ENCODE data around the gene MROH8. TPM values are rescaled to one million over a fixed set of nuclear protein-coding genes. Genes with fewer than 3 reads are reported as not detected.
"Not testable (repeated sequence)": the region's sequence is repeated elsewhere in the genome, so short reads cannot be mapped to it uniquely, and the experiment has no call there.

MROH8 gene
- polyA plus RNA-seq, 2 of the 4 experiments (the other 2 are of a cell fraction), result 1.3 to 3.3 TPM

DNA sequence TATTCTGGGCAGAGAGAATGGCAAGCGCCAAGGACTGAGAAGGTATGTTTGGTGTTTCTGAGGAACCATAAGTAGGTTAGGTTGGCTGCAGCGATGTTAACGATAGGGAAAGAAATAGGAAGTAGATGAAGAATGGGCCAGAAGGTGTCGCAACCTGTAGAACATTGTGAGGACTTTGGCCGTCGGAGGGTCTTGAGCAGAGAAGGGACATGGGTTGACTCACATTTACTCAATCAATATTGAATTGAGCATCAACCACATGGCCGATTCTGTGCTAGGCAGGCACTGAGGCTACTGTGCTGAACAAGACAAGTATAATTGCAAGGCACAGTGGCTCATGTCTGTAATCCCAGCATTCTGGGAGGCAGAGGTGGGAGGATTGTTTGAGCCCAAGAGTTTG is 27.1 kb downstream of the MROH8 start:
- DNase-seq (ENCODE audit: low read depth in 1 of 2, low spot score in 1 of 2), result no peak
- POLR2A ChIA-PET, result no interaction called here
- Histone ChIP-seq H3K4me2 (no peak overlapping the region), H3K9me3 (no peaks in the 10 kb centered on the region), H3K4me1 (0 out of 3 replicates have a peak, but pooled peaks cover 4% of the 10 kb centered on the region), H3K27ac (no peak overlapping the region), H3K4me3 (no peak overlapping the region)
- TF ChIP-seq, protein P1, sequence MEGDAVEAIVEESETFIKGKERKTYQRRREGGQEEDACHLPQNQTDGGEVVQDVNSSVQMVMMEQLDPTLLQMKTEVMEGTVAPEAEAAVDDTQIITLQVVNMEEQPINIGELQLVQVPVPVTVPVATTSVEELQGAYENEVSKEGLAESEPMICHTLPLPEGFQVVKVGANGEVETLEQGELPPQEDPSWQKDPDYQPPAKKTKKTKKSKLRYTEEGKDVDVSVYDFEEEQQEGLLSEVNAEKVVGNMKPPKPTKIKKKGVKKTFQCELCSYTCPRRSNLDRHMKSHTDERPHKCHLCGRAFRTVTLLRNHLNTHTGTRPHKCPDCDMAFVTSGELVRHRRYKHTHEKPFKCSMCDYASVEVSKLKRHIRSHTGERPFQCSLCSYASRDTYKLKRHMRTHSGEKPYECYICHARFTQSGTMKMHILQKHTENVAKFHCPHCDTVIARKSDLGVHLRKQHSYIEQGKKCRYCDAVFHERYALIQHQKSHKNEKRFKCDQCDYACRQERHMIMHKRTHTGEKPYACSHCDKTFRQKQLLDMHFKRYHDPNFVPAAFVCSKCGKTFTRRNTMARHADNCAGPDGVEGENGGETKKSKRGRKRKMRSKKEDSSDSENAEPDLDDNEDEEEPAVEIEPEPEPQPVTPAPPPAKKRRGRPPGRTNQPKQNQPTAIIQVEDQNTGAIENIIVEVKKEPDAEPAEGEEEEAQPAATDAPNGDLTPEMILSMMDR (IDR thresholded peaks at IDR 0.05), result no peak
- TF ChIP-seq KDM5A (IDR thresholded peaks at IDR 0.05) (no peak), ESRRA (IDR thresholded peaks at IDR 0.05; ENCODE audit: borderline replicate concordance, low read length) (no peak), FOXS1 (CRISPR knock-in tag; IDR thresholded peaks at IDR 0.05) (no peak), TFCP2L1 (CRISPR knock-in tag; IDR thresholded peaks at IDR 0.05) (no peak), TP53 (CRISPR knock-in tag; IDR thresholded peaks at IDR 0.05) (no peak), CBX8 (IDR thresholded peaks at IDR 0.05) (no peak), ZFP36 (IDR thresholded peaks at IDR 0.05; ENCODE audit: borderline replicate concordance, partially characterized antibody) (no peak)
- CTCF ChIA-PET, result no interaction called here
- no peak for FAIRE-seq
- 90% methylated on average over 7 of the region's 7 CpGs for WGBS (ENCODE audit: missing lambda C conversion rate)
- ATAC-seq, result no peak

DNA sequence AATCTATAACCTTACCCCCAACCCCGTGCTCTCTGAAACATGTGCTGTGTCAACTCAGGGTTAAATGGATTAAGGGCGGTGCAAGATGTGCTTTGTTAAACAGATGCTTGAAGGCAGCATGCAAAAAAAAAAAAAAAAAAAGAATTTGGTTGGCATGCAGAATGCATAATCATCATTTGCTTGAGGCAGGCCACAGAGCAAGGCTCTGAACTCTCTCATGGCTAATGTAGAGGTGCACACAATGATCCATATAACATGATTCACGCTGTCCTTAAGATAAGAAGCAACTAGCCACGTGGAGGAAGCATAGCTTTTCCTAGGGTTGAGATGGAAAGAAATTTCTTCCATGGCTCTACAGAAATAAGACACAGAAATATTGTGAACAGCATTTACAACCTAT is 27.8 kb downstream of the MROH8 start:
- POLR2A ChIA-PET, result no interaction called here
- no peak overlapping the region for H3K4me2 ChIP-seq
- DNase-seq (ENCODE audit: low read depth in 1 of 2, low spot score in 1 of 2), result no peak
- FAIRE-seq, result no peak
- TF ChIP-seq KDM5A (IDR thresholded peaks at IDR 0.05) (no peak), HOXB13 (CRISPR knock-in tag; IDR thresholded peaks at IDR 0.05; ENCODE audit: low read depth) (no peak), CHD2 (IDR thresholded peaks at IDR 0.05; ENCODE audit: low read length, partially characterized antibody) (no peak), EHF (CRISPR knock-in tag; IDR thresholded peaks at IDR 0.05) (no peak), FOXS1 (CRISPR knock-in tag; IDR thresholded peaks at IDR 0.05) (no peak), MAZ (IDR thresholded peaks at IDR 0.05; ENCODE audit: borderline replicate concordance, low read depth, low read length) (no peak), TFCP2L1 (CRISPR knock-in tag; IDR thresholded peaks at IDR 0.05) (no peak), RCOR1 (IDR thresholded peaks at IDR 0.05; ENCODE audit: low read depth, low read length) (no peak), FOSB (CRISPR knock-in tag; IDR thresholded peaks at IDR 0.05) (no peak), RAD21 (conservative IDR thresholded peaks at IDR 0.05 in 1 of 2, IDR thresholded peaks at IDR 0.05 in 1 of 2) (no peak), TP53 (CRISPR knock-in tag; IDR thresholded peaks at IDR 0.05) (no peak), CHD4 (IDR thresholded peaks at IDR 0.05; ENCODE audit: borderline replicate concordance) (no peak)
- TF ChIP-seq, protein P2, sequence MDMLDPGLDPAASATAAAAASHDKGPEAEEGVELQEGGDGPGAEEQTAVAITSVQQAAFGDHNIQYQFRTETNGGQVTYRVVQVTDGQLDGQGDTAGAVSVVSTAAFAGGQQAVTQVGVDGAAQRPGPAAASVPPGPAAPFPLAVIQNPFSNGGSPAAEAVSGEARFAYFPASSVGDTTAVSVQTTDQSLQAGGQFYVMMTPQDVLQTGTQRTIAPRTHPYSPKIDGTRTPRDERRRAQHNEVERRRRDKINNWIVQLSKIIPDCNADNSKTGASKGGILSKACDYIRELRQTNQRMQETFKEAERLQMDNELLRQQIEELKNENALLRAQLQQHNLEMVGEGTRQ (IDR thresholded peaks at IDR 0.05), result no peak
- TF ChIP-seq, protein P3, sequence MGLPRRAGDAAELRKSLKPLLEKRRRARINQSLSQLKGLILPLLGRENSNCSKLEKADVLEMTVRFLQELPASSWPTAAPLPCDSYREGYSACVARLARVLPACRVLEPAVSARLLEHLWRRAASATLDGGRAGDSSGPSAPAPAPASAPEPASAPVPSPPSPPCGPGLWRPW (IDR thresholded peaks at IDR 0.05), result no peak
- TF ChIP-seq, protein P4, sequence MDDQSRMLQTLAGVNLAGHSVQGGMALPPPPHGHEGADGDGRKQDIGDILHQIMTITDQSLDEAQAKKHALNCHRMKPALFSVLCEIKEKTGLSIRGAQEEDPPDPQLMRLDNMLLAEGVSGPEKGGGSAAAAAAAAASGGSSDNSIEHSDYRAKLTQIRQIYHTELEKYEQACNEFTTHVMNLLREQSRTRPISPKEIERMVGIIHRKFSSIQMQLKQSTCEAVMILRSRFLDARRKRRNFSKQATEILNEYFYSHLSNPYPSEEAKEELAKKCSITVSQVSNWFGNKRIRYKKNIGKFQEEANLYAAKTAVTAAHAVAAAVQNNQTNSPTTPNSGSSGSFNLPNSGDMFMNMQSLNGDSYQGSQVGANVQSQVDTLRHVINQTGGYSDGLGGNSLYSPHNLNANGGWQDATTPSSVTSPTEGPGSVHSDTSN (IDR thresholded peaks at IDR 0.05), result no peak
- CTCF ChIA-PET, result no interaction called here
- H3K27ac ChIP-seq, result no peak overlapping the region
- no peaks in the 10 kb centered on the region for H3K9me3 ChIP-seq
- 46% methylated on average over 4 of the region's 4 CpGs for WGBS (ENCODE audit: missing lambda C conversion rate)
- 0 out of 3 replicates have a peak, but pooled peaks cover 4% of the 10 kb centered on the region for H3K4me1 ChIP-seq
- no peak for ATAC-seq
- H3K4me3 ChIP-seq, result no peak overlapping the region

DNA sequence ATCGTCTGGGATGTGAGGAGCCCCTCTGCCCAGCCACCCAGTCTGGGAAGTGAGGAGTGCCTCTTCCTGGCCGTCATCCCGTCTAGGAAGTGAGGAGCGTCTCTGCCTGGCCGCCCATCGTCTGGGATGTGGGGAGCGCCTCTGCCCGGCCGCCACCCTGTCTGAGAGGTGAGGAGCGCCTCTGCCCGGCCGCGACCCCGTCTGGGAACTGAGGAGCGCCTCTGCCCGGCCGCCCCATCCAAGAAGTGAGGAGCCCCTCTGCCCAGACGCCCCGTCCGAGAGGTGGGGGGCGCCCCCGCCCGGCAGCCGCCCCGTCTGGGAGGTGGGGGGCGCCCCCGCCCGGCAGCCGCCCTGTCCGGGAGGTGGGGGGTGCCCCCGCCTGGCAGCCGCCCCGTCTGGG is 28.5 kb downstream of the MROH8 start:
- POLR2A ChIA-PET; H3K9me3 ChIP-seq; FAIRE-seq; DNase-seq (ENCODE audit: low read depth in 1 of 2, low spot score in 1 of 2); H3K4me1 ChIP-seq; H3K4me2 ChIP-seq; H3K27ac ChIP-seq; ATAC-seq; CTCF ChIA-PET; H3K4me3 ChIP-seq: not testable (repeated sequence)
- no CpG with 5 or more reads among the region's 33 CpGs for WGBS (ENCODE audit: missing lambda C conversion rate)
